Measurements from ENCODE around the gene SASH3.

SASH3 gene

GRCh38 chrX:129830494-129830893, 50.7 kb downstream of the SASH3 start:
- no peaks in the 10 kb centered on the region for H3K9me2 ChIP-seq (replicated peaks; ENCODE audit: insufficient read depth, low read length)
- no peaks in the 10 kb centered on the region for H3K9me3 ChIP-seq (replicated peaks; ENCODE audit: insufficient read depth, low read length)
- no peak overlapping the region for H3K9ac ChIP-seq (ENCODE audit: low read length)
- TF ChIP-seq EZH2phosphoT487 (IDR thresholded peaks at IDR 0.05; ENCODE audit: low read length) (no peak), EZH2 (optimal IDR thresholded peaks at IDR 0.05; ENCODE audit: low read depth, low read length) (no peak), CTCF (IDR thresholded peaks at IDR 0.05; ENCODE audit: low read length) (no peak)
- no peaks in the 10 kb centered on the region for H3K36me3 ChIP-seq (replicated peaks; ENCODE audit: insufficient read depth, low read length)
- H2AFZ ChIP-seq (ENCODE audit: low read length) = no peak overlapping the region
- no peak overlapping the region for H3K4me3 ChIP-seq (ENCODE audit: low read length)
- no peak overlapping the region for H3K27ac ChIP-seq (ENCODE audit: low read length)
- H3K27me3 ChIP-seq (replicated peaks; ENCODE audit: insufficient read depth, low read length) = no peaks in the 10 kb centered on the region
- no peak overlapping the region for H3K4me2 ChIP-seq (ENCODE audit: low read depth, low read length)
- no peaks in the 10 kb centered on the region for H4K20me1 ChIP-seq (ENCODE audit: insufficient read depth, low read length)
- peaks cover 9% of the 10 kb centered on the region; the same call in 1 of the 2 replicates for H3F3A ChIP-seq (ENCODE audit: insufficient read depth, low read length)
- H3K79me2 ChIP-seq (ENCODE audit: low read length) = no peaks in the 10 kb centered on the region
- DNase-seq = no peak
- H3K4me1 ChIP-seq (ENCODE audit: low read length) = peaks cover 11% of the 10 kb centered on the region

GRCh38 chrX:129831091-129831885, 51.5 kb downstream of the SASH3 start:
- H3K9me3 ChIP-seq (replicated peaks; ENCODE audit: insufficient read depth, low read length) = no peaks in the 10 kb centered on the region
- H3K4me1 ChIP-seq (ENCODE audit: low read length) = peaks cover 3% of the 10 kb centered on the region
- no peaks in the 10 kb centered on the region for H3K79me2 ChIP-seq (ENCODE audit: low read length)
- no peak for DNase-seq
- no peaks in the 10 kb centered on the region for H3K36me3 ChIP-seq (replicated peaks; ENCODE audit: insufficient read depth, low read length)
- 0 out of 2 replicates have a peak, but pooled peaks cover 2% of the 10 kb centered on the region for H3F3A ChIP-seq (ENCODE audit: insufficient read depth, low read length)
- H3K27ac ChIP-seq (ENCODE audit: low read length) = no peak overlapping the region
- H2AFZ ChIP-seq (ENCODE audit: low read length) = no peak overlapping the region
- H3K9ac ChIP-seq (ENCODE audit: low read length) = no peak overlapping the region
- no peaks in the 10 kb centered on the region for H3K27me3 ChIP-seq (replicated peaks; ENCODE audit: insufficient read depth, low read length)
- no peaks in the 10 kb centered on the region for H4K20me1 ChIP-seq (ENCODE audit: insufficient read depth, low read length)
- no peak overlapping the region for H3K4me3 ChIP-seq (ENCODE audit: low read length)
- H3K4me2 ChIP-seq (ENCODE audit: low read depth, low read length) = no peak overlapping the region
- TF ChIP-seq EZH2 (optimal IDR thresholded peaks at IDR 0.05; ENCODE audit: low read depth, low read length) (no peak), CTCF (IDR thresholded peaks at IDR 0.05; ENCODE audit: low read length) (no peak), EZH2phosphoT487 (IDR thresholded peaks at IDR 0.05; ENCODE audit: low read length) (no peak)
- H3K9me2 ChIP-seq (replicated peaks; ENCODE audit: insufficient read depth, low read length) = no peaks in the 10 kb centered on the region

GRCh38 chrX:129833153-129833990, 53.6 kb downstream of the SASH3 start:
- Histone ChIP-seq H3K36me3 (replicated peaks; ENCODE audit: insufficient read depth, low read length) (no peaks in the 10 kb centered on the region), H4K20me1 (ENCODE audit: insufficient read depth, low read length) (no peaks in the 10 kb centered on the region), H3K4me3 (ENCODE audit: low read length) (no peak overlapping the region), H3K79me2 (ENCODE audit: low read length) (no peaks in the 10 kb centered on the region), H3K4me2 (ENCODE audit: low read depth, low read length) (no peak overlapping the region), H3K9me2 (replicated peaks; ENCODE audit: insufficient read depth, low read length) (no peaks in the 10 kb centered on the region), H2AFZ (ENCODE audit: low read length) (no peak overlapping the region), H3K27me3 (replicated peaks; ENCODE audit: insufficient read depth, low read length) (no peaks in the 10 kb centered on the region), H3K27ac (ENCODE audit: low read length) (no peak overlapping the region), H3K9ac (ENCODE audit: low read length) (no peak overlapping the region), H3F3A (ENCODE audit: insufficient read depth, low read length) (no peaks in the 10 kb centered on the region), H3K4me1 (ENCODE audit: low read length) (no peaks in the 10 kb centered on the region), H3K9me3 (replicated peaks; ENCODE audit: insufficient read depth, low read length) (no peaks in the 10 kb centered on the region)
- DNase-seq = no peak
- TF ChIP-seq CTCF (IDR thresholded peaks at IDR 0.05; ENCODE audit: low read length) (no peak), EZH2phosphoT487 (IDR thresholded peaks at IDR 0.05; ENCODE audit: low read length) (no peak), EZH2 (optimal IDR thresholded peaks at IDR 0.05; ENCODE audit: low read depth, low read length) (no peak)
